NCI-H1092 treated with DMSO at 0.1 percent for 48 hours (cell line): ENCODE data around the gene GPR155.
A peak's percentile ranks its signal among the peaks of the same experiment; 100 is the strongest.
"Not testable (repeated sequence)": the region's sequence is repeated elsewhere in the genome, so short reads cannot be mapped to it uniquely, and the experiment has no call there.

ENCODE experiments used
- DNase-seq: peaks from one replicate; lab custom pipeline; 2025; lab: John Stamatoyannopoulos, UW

The GPR155 gene

DNA sequence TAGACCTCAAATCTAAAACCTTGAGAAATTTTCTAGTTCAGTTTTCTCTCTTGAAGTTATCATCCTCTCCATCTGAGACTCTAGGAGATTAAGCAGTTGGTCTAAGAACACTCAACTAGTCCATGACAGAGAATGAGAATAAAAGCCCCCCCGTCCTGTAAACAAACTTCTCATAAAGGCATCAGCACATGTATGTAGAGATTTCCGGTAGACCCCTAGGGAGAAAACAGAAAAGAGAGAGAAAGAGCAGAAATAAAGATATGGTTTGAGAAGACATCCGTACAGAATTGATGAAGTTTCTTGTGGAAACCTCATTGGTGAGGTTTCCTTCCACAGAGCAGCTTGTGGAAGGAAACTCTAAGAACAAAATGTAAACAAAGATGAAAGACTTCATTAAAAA lies 3.2 kb upstream of the GPR155 start:
- no peak for DNase-seq

GRCh38 chr2:174489520-174489919 lies 2.7 kb upstream of the GPR155 start:
- not testable (repeated sequence) for DNase-seq

DNA sequence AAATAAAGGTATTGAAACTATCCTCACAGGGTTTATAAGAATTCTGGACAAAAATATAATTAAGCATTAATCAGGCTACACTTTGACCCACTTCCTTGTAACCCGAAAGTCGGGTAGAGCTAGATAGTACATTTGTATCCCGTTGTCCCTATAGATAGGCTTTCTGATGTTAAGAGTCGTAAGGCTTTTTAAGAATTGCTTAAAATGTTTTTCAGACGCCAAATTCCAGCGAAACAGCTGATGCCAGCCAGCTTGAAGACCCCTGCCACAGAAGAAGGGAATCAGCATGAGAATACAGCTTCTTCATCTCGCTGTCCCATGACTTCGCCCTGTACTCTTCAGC lies 962 bp upstream of the GPR155 start:
- no peak for DNase-seq

DNA sequence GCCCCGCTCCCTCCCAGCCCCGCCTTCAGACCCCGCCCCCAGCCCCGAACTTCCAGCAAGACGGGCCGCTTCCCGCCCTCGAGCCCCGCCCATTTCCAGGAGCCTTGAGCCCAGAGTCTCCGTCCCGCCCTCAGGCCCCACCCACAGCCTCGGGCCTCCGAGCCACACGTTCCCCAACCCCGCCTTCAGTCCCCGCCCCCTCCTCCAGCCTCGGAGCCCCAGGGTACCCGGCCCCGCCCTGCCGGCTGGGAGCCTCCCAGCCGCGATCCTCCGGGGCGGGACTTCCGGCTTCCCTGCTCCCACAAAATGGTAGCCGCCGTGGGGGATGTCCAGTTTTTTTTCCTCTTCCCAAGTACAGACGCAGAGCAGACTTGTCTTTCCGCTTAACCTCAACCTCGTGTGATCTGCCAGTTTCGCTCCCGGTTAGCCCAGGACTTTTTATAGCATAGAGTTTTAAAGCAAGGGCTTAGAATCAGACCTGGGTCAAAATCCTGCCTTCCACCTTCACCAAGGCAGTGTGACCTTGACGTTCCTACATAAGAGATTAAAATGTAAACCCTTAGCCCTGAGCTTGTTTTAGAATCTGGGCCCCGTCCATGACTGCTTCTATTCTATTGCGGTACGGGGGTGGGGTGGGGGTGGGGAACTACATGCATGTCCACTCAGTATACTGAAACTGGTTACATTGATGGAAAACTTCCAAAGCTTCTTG lies 435 bp upstream of the GPR155 start:
- peak; percentile 93 for DNase-seq

DNA sequence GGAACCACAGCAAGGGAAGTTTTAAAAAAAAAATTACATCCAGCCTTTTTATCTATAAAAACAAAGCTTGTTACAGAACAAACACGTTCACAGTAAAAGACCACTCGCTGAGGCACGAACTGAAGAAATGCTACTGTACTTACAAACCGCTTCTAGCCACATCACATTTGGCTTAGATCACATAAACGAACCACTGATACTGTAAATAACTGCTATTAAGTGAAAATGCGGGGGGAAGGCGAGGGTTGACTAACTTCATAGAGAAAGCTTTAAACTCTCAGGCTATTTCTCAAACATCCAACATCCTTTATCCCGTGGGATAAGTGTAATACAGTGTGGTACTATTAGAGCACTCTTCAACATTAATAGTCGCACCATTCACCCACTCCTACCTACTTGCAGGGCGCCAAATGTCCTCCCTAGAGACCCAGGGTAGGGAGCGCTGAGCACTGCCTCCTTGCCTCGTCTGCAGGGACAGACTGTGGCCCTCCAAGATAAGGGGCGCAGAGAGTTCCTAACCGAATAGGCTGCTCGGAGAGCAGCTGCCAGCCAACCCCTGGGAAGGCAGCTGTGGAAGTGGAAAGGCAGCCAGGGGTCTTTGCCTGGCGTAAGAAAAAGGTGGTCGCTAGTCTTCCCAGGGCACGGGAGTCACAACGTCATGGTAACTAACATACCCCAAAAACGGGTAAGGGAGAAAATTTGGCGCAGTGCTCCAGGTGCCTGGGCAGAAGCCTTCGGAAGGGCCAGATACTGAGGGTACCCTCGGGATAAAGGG lies 854 bp downstream of the GPR155 start:
- peak; percentile 53 for DNase-seq

GRCh38 chr2:174485045-174485444 lies 1.8 kb downstream of the GPR155 start:
- not testable (repeated sequence) for DNase-seq

DNA sequence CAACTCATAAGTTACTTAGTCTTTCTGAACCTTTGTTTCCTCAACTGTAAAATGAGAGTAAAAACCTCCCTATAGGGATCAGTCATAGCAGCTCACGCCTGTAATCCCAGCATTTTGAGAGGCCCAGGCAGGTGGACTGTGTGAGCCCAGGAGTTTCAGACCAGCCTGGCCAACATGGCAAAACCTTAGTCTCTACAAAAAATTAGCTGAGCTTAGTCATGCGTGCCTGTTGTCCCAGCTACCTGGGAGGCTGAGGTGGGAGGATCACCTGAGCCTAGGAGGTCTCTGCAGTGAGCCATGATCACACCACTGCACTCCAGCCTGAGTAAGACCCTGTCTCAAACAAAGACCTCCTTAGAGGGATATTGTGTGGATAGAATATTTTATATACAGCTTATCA lies 2.3 kb downstream of the GPR155 start:
- DNase-seq: no peak

DNA sequence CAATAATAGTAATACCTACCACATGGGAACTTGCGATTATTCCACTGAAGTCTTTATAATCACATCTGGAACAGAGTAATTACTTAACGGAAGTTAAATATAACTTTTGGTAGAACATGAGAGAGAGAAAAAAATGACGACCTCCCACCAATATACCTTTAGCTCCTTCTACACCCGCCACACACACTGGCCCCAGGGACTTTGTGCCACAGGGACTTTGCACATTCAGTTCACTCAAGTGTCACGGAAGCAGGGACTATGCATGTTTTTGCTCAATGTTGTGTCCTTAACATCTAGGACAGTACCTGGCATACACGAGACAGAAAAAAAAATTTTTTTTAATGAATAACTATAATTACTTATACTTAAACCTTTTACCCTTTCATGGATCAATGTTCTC lies 4.0 kb downstream of the GPR155 start:
- DNase-seq: no peak

DNA sequence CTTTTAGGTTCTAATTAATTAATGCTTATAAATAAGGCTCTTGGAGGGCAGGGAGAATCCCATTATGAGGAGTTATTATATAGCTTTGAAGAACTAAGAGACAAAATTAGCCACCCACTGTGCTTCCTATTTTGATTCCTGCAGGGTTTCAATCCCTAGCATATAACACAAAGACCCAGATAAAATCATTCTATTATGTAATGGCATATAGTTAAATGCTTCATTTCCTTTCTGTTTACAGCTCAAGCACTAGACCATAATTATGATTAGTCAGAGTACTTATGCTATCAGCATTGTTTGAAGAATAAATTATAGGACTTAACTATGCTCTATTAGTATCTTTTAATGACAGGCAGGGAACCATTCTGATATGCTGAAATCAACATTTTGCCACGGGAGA lies 9.1 kb downstream of the GPR155 start:
- no peak for DNase-seq

DNA sequence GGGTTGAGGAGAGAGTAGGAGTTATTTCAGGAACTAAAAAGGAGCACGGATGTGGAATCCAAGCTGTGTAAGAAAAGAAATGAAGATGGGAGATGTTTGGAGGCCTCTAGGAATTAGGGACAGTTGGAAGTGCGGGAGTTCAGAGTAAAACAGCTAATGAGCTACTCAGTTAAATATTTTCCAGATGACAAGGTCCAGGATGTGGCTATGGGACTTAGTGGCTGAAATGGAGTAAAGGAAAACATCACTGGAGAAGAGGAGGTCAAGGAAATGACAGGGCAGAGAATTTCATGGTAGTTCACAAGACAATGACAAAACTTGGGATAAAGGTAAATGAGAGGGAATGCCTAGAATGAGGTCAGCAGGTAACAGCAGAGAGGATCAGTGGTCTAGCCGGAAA lies 13.0 kb downstream of the GPR155 start:
- no peak for DNase-seq

DNA sequence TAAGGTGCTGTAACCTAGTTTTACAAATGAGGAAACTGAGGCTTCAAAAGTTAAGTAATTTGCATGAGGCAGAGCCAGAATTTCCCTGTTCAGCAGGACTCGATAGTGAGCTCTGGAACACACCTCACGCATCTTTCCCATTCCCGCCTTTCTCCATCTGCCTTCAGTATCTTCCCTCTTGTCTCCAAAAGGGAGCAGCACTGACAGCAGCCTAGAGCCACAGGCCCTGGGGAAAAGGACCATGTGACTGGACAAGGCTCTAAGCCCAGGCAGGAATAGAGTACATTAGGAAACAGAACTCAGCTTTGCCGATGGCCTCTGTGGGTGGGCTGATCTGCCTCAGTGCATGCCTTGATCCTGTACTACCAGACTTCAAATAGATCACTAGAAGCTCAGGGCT lies 21.5 kb downstream of the GPR155 start:
- DNase-seq: no peak

DNA sequence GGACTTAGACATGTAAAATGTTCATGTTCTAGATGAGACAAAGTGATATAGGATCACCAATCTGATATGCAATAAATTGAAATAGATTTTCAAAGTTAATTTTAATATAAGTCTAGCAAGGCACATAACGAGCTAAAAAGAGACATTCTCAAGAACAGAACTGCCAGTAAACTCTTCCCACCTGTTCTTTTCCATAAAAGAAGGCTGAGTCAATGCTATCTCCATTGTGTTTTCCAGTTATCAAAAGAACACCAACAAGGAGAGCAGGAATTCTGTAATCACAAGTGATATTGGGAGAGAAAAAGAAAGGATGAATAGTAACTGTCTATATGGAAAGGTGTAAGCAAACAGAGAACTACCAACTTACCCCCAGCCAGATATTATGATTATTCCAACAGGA lies 25.6 kb downstream of the GPR155 start:
- DNase-seq: no peak

- no peak for DNase-seq
Measured at GRCh38 chr2:174454566-174454965, 32.3 kb downstream of the GPR155 start.

DNA sequence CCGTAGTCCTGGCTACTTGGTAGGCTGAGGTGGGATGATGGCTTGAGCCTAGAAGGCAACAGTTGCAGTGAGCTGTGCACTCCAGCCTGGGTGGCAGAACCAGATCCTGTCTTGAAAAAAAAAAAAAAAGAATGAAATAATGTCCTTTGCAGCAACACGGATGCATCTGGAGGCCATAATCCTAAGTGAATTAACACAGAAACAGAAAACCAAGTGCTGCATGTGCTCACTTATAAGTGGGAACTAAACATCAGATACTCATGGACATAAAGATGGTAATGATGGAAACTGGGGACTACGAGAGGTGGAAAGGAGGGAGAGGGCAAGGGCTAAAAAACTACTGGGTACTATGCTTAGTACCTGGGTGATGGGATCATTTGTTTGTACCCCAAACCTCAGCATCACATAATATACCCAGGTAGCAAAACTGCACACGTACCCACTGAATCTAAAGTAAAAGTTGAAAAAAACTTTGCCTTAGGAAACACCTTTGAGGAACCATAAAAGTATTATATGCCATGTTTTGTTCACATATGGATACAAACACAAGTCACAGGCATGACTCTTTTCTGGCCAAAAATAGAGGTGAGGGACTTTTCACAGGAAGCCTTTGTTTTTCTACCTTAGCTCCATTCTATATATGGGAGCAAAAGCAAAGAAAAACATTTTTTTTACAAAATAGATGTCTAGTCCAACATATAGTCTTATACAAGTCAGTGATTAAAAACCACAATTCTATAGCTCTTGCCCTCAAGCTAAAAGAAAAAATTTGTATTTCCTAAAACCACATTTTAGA lies 36.6 kb downstream of the GPR155 start:
- DNase-seq: no peak

GRCh38 chr2:174449033-174449432 lies 37.8 kb downstream of the GPR155 start:
- DNase-seq: no peak

DNA sequence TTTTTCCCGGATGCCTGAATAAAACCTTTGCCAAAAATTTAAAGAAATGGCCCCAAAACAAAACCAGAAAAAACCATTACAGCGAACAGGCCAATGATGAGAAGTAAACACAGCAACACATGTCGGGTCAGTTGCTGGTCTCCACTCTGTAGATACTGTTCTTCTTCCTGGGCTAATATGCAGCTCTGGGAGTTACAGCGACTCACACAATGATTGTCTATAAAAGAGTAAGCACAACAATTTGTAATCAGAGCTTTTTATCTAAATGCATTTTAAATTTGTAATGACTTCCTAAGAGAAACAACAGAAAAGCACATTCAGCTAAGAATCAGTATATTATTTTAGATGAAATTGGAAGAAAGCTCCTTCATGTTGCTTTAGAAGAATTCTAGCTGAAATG lies 40.3 kb downstream of the GPR155 start:
- DNase-seq: no peak

- no peak for DNase-seq
Measured at GRCh38 chr2:174445248-174445647, 41.6 kb downstream of the GPR155 start.

GRCh38 chr2:174444761-174445160 lies 42.1 kb downstream of the GPR155 start:
- DNase-seq: no peak

GRCh38 chr2:174442546-174443510 lies 44.0 kb downstream of the GPR155 start:
- DNase-seq: no peak

DNA sequence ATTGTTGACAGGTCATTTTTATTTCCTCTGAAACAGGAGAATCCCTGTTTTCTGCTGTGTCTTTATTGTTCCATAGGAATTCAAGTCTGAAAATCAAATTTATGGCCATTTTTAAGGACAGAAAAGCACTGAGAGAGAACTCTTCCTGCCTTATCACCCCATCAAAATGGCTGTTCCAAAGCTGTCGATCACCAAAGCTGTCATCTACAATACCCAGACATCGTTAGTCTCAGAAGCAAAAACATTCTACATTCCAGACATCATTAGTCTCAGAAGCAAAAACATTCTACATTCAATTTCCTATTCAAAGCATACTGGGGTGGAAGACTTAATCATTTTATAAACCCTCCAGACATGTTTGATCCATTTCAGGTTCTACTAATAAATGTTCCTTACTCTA lies 46.9 kb downstream of the GPR155 start:
- no peak for DNase-seq

GRCh38 chr2:174439323-174439722 lies 47.5 kb downstream of the GPR155 start:
- DNase-seq: no peak
